Adrenal gland (tissue), 5 donors: ENCODE results near the gene GBP6.

Experiments used
- CTCF ChIP-seq, 6 experiments: fragments of 450-650 bp in 4 of 6; fragments of 200-600 bp in 2 of 6; sonication (generic) in 1 of 6; IDR thresholded peaks; 1 replicate in 5 of 6; 2 replicates in 1 of 6; pipeline versions ENCODE4 v1.5.1 to v1.8.0; 2016 to 2021; ENCODE audit warnings: antibody characterized with exemption in 6 of 6, mild to moderate bottlenecking in 2 of 6, moderate library complexity in 1 of 6
- POLR2A ChIP-seq, 2 donors: fragments of 450-650 bp; IDR thresholded peaks; one replicate each; pipeline ENCODE4 v1.6.1; 2017; ENCODE audit warnings: antibody characterized with exemption in 2 of 2, mild to moderate bottlenecking in 2 of 2, moderate library complexity in 1 of 2
- donor health status: DM: no; HTN: no; CAD: no.

- TF ChIP-seq CTCF (IDR thresholded peaks at IDR 0.05) (no peak), POLR2A (IDR thresholded peaks at IDR 0.05) (no peak)
Observed at GRCh38 chr1:89425056-89425455, 61.2 kb downstream of the GBP6 start.
